ENCODE data around the gene ADORA1. TPM values are rescaled to one million over a fixed set of nuclear protein-coding genes. Genes with fewer than 3 reads are reported as not detected.

ADORA1 gene
- total and polyA plus RNA-seq, 2 of the 4 experiments (the other 2 are of a cell fraction) = 0.36 to 0.56 TPM

- Histone ChIP-seq H2BK15ac (ENCODE audit: low read depth, low read length) (no peak overlapping the region), H3K18ac (ENCODE audit: low read depth, low read length) (no peak overlapping the region), H3K9me1 (ENCODE audit: insufficient read depth, low read length) (no peaks in the 10 kb centered on the region), H2BK120ac (ENCODE audit: low read depth, low read length) (no peak overlapping the region), H3K36me3 (ENCODE audit: control insufficient read depth, insufficient read depth, low read length) (no peaks in the 10 kb centered on the region), H2AK9ac (replicated peaks; ENCODE audit: low read depth, low read length, poor library complexity) (no peak overlapping the region), H2AK5ac (ENCODE audit: low read depth, low read length) (no peak overlapping the region), H3K9me3 (ENCODE audit: control insufficient read depth, insufficient read depth, low read length) (peaks cover 7% of the 10 kb centered on the region), H2AFZ (replicated peaks; ENCODE audit: low read length, poor library complexity) (no peak overlapping the region), H3K4me1 (ENCODE audit: control insufficient read depth, insufficient read depth, low read length) (no peaks in the 10 kb centered on the region), H3K23ac (ENCODE audit: low read depth, low read length) (no peak overlapping the region), H4K5ac (ENCODE audit: low read depth, low read length) (no peak overlapping the region), H3K14ac (replicated peaks; ENCODE audit: low read depth, low read length) (no peak overlapping the region), H2BK20ac (ENCODE audit: low read depth, low read length) (no peak overlapping the region), H4K20me1 (ENCODE audit: insufficient read depth, low read length) (no peaks in the 10 kb centered on the region), H3K27ac (ENCODE audit: insufficient read depth, low read length) (no peak overlapping the region), H3K4ac (ENCODE audit: low read depth, low read length) (no peak overlapping the region), H4K91ac (ENCODE audit: insufficient read depth, low read depth, low read length) (no peak overlapping the region), H3K27me3 (ENCODE audit: control insufficient read depth, insufficient read depth, low read length) (peaks cover 52% of the 10 kb centered on the region), H4K8ac (ENCODE audit: low read depth in 2 of 2, low read length in 2 of 2) (no peak overlapping the region), H3K4me2 (ENCODE audit: low read depth, low read length) (no peak overlapping the region), H3K56ac (ENCODE audit: extremely low read depth, insufficient read depth, low read length) (no peak overlapping the region), H3K4me3 (ENCODE audit: insufficient read depth, low read depth, low read length) (no peak overlapping the region), H2BK5ac (ENCODE audit: low read depth, low read length, poor library complexity, severe bottlenecking) (no peak overlapping the region), H3K9ac (ENCODE audit: low read depth, low read length) (no peak overlapping the region), H3K79me1 (ENCODE audit: low read depth in 1 of 2, low read length in 2 of 2) (no peaks in the 10 kb centered on the region)
- BruUV-seq (replicated peaks) = no TSS peak
- ChIA-PET CTCF (no interaction called here), POLR2A (ENCODE audit: unreplicated experiment) (no interaction called here)
- DNase-seq (no peak), ATAC-seq (ENCODE audit: low read depth) (no peak)
- no CpG with 5 or more reads among the region's 8 CpGs for WGBS, 2 experiments (ENCODE audit: extremely low coverage in 2 of 2, insufficient read length in 1 of 2)
- intact Hi-C loops (cut with micrococcal nuclease) = no loop called here
- TF ChIP-seq RCOR1 (IDR thresholded peaks at IDR 0.05; ENCODE audit: insufficient replicate concordance, low read length) (no peak), CEBPB (IDR thresholded peaks at IDR 0.05; ENCODE audit: low read depth, low read length) (no peak), ELK1 (IDR thresholded peaks at IDR 0.05; ENCODE audit: borderline replicate concordance, low read depth, low read length) (no peak), MAFK (IDR thresholded peaks at IDR 0.05; ENCODE audit: low read depth, low read length) (no peak), MAZ (IDR thresholded peaks at IDR 0.05; ENCODE audit: borderline replicate concordance, low read depth, low read length) (no peak), MXI1 (IDR thresholded peaks at IDR 0.05; ENCODE audit: borderline replicate concordance, low read depth, low read length) (no peak), RFX5 (IDR thresholded peaks at IDR 0.05; ENCODE audit: low read depth, low read length) (no peak), FOS (IDR thresholded peaks at IDR 0.05; ENCODE audit: low read depth, low read length) (no peak), USF2 (IDR thresholded peaks at IDR 0.05; ENCODE audit: low read depth, low read length) (no peak), NFE2L2 (IDR thresholded peaks at IDR 0.05; ENCODE audit: low read depth, low read length) (no peak)
- dilution Hi-C loops (cut with HindIII; ENCODE audit: low sequenced_read_pairs, unreplicated experiment) = no loop called here
- in situ Hi-C loops (cut with MboI; ENCODE audit: low sequenced_read_pairs) = no loop called here
These were observed 28.5 kb upstream of the ADORA1 start for GRCh38 chr1:203098914-203099520.

Measured in IMR-90 (cell line).